ES-I3 (cell line): Measurements from ENCODE around the gene ZNF540.

Experiments used
- H3K36me3 ChIP-seq: 2 replicates; pipeline ENCODE4 v1.6.1; 2013; ENCODE audit warnings: mild to moderate bottlenecking, low read length, control low read depth, moderate library complexity; ENCODE audit not compliant: insufficient read depth
- H3K4me1 ChIP-seq: 2 replicates; pipeline ENCODE4 v1.6.1; 2013; ENCODE audit warnings: mild to moderate bottlenecking, control low read depth, low read length; ENCODE audit not compliant: insufficient read depth
- H3K9ac ChIP-seq: 2 replicates; pipeline ENCODE4 v1.6.1; 2013; ENCODE audit warnings: low read depth, mild to moderate bottlenecking, low read length, moderate library complexity
- H3K9me3 ChIP-seq: 2 replicates; pipeline ENCODE4 v1.6.1; 2013; ENCODE audit warnings: mild to moderate bottlenecking, low read length, moderate library complexity; ENCODE audit not compliant: control insufficient read depth, insufficient read depth

Gene ZNF540

DNA sequence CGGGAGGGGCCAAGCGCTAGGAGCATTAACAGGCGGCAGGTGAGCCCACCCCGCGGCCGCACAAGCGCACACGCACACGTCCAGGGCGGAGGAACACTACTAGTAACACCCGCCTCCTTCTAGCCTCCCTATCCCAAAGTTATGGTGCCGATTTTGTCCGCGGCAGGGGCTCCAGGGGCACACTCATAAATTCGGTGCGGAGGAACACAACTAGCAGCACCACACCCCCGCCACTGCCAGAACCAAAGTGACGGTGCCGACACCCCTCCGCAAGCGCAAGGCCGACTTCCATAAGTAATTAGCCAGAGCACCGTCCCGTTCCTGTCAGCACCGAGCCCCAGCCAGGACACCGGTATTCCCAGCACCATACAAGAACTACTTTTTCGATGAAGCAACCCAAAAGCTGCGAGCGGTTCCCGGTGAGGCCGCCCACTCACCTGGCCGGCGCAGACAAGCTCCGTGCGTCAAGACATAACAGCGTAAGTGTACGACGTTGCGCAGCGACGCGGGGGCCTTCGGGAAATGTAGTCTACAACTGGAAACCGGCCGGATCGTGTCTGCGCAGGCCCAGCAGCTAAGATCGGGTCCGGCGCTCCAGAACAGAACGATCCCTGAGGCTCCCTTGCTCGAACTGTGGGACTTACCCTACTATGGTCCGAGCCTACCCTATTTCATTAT is at the start of gene ZNF540, which contains the start of gene ZNF571:
ZNF540 (plus strand) TSS at position 573 of the 678 bp plus-strand sequence. CDS start 3,572 bp downstream, outside the sequence.
ZNF571 (minus strand) TSS at position 489 of the 678 bp plus-strand sequence. CDS start 8,116 bp downstream, outside the sequence.
- peak within 1 kb of the TSS; percentile 74 for H3K9ac ChIP-seq
- 0 out of 2 replicates have a peak, but pooled peaks cover 2% of the 10 kb centered on the region for H3K9me3 ChIP-seq
- no peaks in the 10 kb centered on the region for H3K4me1 ChIP-seq
- H3K36me3 ChIP-seq = no peaks in the 10 kb centered on the region

DNA sequence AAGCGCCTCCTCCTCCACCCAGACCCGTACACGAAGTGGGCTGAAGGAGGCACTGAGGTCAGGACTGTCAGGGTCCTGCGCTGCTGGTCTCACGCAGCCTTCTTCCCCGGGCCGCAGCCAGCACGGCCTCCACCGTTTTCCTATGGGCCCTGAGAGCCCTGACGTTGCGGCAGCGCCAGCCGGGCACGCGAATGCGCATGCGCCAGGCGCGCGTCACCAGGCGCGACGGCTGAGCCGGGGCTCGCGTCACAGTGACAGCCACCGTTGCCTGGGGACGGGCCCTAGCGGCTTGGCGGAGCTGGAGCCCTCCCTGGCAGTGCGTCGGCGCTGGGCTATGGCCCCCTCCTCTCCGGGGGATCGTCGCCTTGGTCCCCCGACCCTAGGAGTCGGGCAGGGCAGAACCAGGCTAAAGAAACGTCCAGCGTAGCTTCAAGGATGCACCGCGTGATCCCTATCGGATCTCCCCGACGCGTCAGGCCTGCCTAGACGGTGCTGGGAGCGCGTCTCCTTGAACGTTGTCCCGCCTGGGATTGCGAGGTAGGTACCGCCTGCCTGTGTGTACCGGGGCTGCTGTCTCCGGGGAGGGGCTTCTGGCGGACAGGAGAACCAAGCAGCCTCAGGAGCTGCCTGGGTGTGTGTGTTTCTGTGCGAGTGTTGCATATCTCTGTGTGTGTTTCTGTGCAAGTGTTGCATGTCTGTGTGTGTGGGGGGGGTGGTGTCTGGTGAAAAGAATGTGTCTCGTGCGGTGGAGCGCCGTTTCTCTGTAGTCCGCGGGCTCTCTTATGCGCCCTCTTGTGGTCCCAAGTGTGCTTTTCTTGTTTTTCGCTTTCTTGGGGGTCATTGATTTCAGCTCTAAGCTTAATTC is 43.3 kb upstream of the ZNF540 start:
- H3K4me1 ChIP-seq = no peaks in the 10 kb centered on the region
- no peaks in the 10 kb centered on the region for H3K36me3 ChIP-seq
- peak overlapping the region; percentile 79; the same call in 1 of the 2 replicates for H3K9ac ChIP-seq
- H3K9me3 ChIP-seq = peaks cover 19% of the 10 kb centered on the region

DNA sequence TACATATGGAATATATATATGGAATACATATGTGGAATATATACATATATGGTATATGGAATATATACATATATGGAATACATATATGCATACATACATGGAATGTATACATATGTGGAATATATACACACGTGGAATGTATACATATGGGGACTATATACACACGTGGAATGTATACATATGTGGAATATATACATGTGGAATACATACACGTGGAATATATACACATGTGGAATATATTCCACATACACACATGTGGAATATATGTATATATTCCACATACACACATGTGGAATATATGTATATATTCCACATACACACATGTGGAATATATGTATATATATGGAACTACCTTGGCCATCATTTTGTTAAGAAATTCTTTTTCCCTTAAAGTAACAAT is 31.2 kb upstream of the ZNF540 start:
- Histone ChIP-seq H3K36me3 (peaks cover 3% of the 10 kb centered on the region; the same call in 1 of the 2 replicates), H3K9me3 (peaks cover 57% of the 10 kb centered on the region), H3K4me1 (no peaks in the 10 kb centered on the region), H3K9ac (no peak overlapping the region)

DNA sequence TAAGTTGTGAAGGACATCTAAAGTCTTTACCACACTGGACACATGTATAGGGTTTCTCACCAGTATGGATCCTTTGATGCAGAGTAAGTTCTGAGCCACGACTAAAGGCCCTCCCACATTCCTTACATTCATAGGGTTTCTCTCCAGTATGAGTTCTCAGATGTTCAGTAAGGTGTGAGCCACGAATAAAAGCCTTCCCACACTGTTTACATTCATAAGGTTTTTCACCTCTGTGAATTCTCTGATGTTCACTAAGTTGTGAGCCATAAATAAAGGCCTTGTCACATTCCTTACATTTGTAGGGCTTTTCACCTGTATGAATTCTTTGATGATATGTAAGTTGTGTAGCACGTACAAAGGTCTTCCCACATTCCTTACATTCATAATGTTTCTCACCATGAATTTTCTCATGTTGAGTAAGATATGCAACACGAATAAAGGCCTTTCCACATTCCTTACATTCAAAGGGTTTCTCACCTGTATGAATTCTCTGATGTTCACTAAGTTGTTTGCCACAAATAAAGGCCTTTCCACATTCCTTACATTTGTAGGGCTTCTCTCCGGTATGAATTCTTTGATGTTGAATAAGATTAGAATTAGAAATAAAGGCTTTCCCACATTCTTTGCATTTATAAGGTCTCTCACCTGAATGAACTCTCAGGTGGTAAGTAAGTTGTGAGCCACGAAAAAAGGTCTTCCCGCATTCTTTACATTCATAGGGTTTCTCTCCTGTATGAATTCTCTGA is 29.9 kb upstream of the ZNF540 start:
- Histone ChIP-seq H3K9me3 (peaks cover 52% of the 10 kb centered on the region), H3K9ac (no peak overlapping the region), H3K36me3 (peaks cover 3% of the 10 kb centered on the region; the same call in 1 of the 2 replicates), H3K4me1 (no peaks in the 10 kb centered on the region)

DNA sequence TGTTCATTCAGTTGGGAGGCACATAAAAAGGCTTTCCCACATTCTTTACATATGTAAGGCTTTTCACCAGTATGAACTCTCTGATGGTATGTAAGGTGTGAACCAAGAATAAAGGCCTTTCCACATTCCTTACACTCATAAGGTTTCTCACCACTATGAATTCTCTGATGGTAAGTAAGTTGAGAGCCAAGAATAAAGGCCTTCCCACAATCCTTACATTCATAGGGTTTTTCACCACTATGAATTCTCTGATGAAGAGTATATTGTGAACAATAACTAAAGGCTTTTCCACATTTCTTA is 29.4 kb upstream of the ZNF540 start:
- Histone ChIP-seq H3K9ac (no peak overlapping the region), H3K4me1 (no peaks in the 10 kb centered on the region), H3K36me3 (peaks cover 3% of the 10 kb centered on the region; the same call in 1 of the 2 replicates), H3K9me3 (peaks cover 55% of the 10 kb centered on the region)

DNA sequence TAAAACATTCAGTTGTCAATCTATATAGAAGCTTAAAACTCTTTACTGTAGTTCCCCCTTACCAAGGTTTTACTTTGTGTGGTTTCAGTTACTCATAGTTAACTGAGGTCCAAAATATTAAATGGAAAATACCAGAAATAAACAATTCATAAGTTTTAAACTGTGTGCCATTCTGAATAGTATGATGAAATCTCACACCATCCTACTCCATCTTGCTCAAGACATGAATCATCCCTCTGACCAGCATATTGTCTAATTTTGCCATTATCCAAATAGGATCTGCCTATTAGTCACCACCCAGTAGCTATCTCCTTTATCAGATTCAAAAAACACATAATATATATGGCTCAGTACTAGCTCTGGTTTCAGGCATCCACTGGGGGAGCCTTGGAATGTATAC is 22.5 kb upstream of the ZNF540 start:
- Histone ChIP-seq H3K4me1 (no peaks in the 10 kb centered on the region), H3K9ac (no peak overlapping the region), H3K9me3 (peaks cover 23% of the 10 kb centered on the region), H3K36me3 (no peaks in the 10 kb centered on the region)

DNA sequence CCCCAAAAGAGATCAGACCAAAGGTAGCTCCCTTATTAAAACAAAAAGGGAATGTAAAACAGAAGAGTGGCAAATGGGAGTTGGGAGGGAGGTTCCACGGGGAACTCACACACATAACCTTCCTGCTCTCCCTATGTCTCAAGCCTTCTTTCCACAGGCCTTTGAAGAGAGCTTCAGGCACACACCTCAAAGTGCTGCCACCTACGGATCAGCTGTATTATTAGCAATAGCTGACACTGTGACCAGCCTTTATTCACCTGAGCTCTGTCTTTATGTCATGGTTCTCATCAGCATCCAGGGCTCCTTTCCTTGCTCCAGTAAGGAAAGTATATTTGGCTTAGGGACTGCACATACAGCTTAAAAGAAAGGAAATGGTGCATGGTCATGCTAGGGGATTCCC is 11.3 kb upstream of the ZNF540 start:
- peaks cover 11% of the 10 kb centered on the region for H3K9me3 ChIP-seq

DNA sequence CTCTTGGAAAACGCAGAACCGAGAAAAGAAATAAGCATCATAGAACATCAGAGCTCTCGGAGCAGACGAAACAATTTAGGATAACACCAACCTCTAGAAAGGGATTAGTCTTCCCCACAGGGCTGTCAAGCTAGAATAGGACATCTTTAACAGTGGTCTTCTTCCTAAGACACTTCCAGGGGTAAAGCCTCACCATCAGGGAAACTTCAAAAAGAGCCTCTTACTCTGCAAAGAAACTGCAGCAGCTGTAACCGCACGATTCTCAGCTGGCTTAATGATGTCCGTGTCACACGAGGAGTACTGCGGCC is 726 bp upstream of the ZNF540 start:
- H3K36me3 ChIP-seq = no peaks in the 10 kb centered on the region
- 0 out of 2 replicates have a peak, but pooled peaks cover 2% of the 10 kb centered on the region for H3K9me3 ChIP-seq
- peak overlapping the region; percentile 74 for H3K9ac ChIP-seq
- H3K4me1 ChIP-seq = no peaks in the 10 kb centered on the region

More for the DNA sequence above, 11.3 kb upstream of the ZNF540 start:
- Histone ChIP-seq H3K9ac (no peak overlapping the region), H3K36me3 (peaks cover 4% of the 10 kb centered on the region; the same call in 1 of the 2 replicates), H3K4me1 (no peaks in the 10 kb centered on the region)

DNA sequence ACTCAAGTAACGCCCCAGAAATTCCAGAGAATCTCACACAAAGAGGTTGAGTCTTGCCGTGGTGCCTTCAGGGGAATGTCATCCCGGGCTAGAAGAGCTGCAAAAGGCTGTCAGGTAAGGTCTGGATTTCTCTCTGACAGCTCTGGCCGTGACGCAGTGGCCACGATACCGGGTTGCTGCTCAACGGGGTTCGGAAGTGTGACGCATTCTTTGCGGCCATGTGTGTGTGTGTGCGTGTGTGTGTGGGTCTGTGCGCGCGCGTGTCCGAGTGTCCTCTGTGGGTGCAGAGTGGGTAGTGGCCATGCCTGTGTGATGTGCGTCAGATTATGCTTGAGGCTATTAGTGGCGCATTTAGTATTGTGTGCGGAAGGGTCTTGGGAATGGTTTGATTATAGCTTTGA is 306 bp downstream of the ZNF540 start:
- H3K9ac ChIP-seq = peak overlapping the region; percentile 74
- no peaks in the 10 kb centered on the region for H3K36me3 ChIP-seq

DNA sequence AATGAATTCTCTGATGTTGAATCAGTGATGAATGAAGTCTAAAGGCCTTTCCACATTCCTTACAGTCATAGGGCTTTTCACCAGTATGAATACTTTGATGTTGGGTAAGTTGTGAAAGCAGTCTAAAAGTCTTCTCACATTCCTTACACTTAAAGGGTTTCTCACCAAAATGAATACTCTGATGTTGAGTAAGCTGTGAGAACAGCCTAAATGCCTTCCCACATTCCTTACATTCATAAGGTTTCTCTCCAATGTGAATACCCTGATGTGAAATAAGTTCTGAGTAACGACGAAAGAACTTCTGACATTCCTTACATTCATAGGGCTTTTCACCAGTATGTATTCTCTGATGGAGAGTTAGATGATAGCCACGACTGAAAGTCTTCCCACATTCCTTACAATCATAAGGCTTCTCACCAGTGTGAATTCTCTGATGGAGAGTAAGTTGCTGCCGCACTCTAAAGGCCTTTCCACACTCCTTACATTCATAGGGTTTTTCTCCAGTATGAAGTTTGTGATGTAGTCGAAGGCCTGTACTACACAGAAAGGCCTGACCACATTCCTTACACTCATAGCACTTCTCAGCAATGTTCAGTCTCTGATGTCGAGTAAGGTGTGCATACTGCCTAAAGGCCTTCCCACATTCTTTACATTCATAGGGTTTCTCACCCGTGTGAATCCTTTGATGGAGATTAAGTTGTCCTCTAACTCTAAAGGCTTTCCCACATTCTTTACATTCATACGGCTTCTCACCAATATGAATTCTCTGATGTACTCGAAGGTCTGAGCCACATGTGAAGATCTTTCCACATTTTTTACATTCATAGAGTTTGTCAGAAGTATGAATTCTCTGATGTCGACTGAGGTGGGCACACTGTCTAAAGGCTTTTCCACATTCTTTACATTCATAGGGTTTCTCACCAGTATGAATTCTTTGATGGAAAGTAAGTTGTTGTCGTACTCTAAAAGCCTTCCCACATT is 40.7 kb downstream of the ZNF540 start:
- H3K36me3 ChIP-seq = peaks cover 7% of the 10 kb centered on the region; the same call in 1 of the 2 replicates
- H3K9me3 ChIP-seq = peaks cover 37% of the 10 kb centered on the region
- no peaks in the 10 kb centered on the region for H3K4me1 ChIP-seq
- H3K9ac ChIP-seq = no peak overlapping the region

More for the DNA sequence above, 306 bp downstream of the ZNF540 start:
- Histone ChIP-seq H3K9me3 (0 out of 2 replicates have a peak, but pooled peaks cover 2% of the 10 kb centered on the region), H3K4me1 (no peaks in the 10 kb centered on the region)

DNA sequence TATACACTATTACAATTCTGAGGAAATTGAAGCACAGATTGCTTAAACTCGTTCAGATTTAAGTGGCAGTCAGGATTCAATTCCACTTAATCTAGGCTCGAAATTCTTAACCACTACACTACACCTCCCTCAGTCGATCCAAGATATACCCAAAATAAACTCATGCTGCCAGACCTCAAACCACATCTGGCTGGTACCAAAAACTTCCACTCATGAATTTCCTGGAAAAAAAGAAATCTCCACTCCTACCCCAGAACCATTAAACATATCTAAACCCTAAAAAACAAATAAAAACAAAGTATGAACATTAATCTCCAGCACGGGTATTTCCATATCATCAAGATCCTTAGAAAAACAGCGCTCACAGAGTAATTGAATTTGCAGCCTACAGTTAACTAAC is 59.4 kb downstream of the ZNF540 start:
- Histone ChIP-seq H3K9me3 (no peaks in the 10 kb centered on the region), H3K9ac (peak overlapping the region; percentile 91)

DNA sequence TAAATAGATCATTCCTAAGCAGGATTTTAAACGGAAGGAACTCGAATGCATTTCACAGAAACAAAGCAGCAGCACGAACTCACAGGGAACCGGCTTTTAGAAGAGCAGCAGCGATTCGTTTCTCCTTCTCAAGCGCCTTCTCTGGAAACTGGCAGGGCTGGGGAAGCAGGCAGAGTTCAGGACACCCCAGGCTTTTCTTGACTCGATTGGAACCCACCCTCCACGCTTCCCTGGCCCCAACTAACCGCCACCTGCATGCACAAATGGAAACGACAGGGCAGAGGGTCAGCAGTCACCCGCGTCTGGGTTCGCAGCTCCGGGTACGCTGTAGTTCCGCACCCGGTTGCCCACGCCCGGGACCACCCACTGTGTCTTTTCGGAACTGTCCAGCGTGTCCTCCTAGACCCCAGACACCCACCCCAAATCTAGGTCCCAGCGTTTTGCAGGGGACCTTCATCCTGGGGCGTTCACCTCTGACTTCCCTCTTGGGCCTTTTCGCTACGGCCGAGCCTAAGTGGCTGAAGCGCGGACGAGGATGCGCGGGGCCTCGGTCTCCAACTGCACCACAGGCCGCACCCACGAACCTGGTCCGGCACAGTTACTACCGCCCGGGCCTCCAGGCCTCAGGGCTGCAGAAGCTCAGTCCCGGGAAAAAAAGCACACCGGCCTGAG is 60.1 kb downstream of the ZNF540 start:
- Histone ChIP-seq H3K9ac (peak overlapping the region; percentile 91), H3K36me3 (no peaks in the 10 kb centered on the region), H3K4me1 (no peaks in the 10 kb centered on the region), H3K9me3 (no peaks in the 10 kb centered on the region)

More for the DNA sequence above, 59.4 kb downstream of the ZNF540 start:
- H3K36me3 ChIP-seq = no peaks in the 10 kb centered on the region
- no peaks in the 10 kb centered on the region for H3K4me1 ChIP-seq

DNA sequence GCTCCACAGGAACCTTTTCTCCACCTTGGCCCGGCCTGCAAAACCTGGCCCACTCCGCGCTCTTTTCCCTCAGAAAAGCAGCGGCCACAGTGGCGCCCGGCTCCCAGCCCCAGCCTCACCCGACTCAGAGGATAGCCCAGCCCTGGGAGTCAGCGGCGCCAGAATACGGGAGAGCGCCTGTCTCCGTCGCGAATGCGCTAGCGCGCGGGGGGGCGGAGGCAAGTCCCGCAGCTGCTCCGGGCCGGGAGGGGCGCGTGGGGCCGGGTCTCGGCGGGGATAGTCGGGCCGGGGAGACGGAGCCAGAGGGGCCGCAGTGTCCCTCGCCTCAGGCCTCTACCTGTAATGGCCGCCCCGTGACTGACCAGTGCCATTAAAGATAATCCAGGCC is 60.6 kb downstream of the ZNF540 start, which contains the start of gene ZFP30:
ZFP30 (minus strand) TSS at position 165 of the 388 bp plus-strand sequence. CDS start 7,643 bp downstream, outside the sequence.
- Histone ChIP-seq H3K4me1 (no peaks in the 10 kb centered on the region), H3K9ac (peak within 1 kb of the TSS; percentile 91), H3K36me3 (no peaks in the 10 kb centered on the region), H3K9me3 (no peaks in the 10 kb centered on the region)
